ENCODE data around the gene SLC44A1.

DNA sequence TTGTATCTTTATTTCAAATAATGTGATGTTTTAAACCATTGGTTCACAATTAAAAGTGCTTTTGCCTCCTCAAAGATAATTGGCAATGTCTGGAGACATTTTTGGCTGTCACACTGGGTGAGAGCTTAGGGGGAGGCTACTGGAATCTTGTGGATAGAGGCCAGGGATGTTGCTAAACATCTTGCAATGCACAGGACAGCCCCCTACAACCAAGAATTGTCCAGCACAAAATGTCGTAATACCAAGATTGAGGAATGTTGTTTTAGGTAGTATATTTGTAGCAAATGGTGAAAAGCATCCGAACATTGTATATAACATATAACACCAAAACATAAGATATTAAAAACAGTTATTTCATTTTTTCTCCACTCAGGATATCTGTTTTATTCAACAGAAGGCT lies 99.8 kb downstream of the SLC44A1 start:
- TF ChIP-seq SP4 (CRISPR knock-in tag; IDR thresholded peaks at IDR 0.05) = no peak
- TF ChIP-seq, protein P1, sequence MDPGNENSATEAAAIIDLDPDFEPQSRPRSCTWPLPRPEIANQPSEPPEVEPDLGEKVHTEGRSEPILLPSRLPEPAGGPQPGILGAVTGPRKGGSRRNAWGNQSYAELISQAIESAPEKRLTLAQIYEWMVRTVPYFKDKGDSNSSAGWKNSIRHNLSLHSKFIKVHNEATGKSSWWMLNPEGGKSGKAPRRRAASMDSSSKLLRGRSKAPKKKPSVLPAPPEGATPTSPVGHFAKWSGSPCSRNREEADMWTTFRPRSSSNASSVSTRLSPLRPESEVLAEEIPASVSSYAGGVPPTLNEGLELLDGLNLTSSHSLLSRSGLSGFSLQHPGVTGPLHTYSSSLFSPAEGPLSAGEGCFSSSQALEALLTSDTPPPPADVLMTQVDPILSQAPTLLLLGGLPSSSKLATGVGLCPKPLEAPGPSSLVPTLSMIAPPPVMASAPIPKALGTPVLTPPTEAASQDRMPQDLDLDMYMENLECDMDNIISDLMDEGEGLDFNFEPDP (CRISPR knock-in tag; conservative IDR thresholded peaks at IDR 0.05) = no peak
- no peak for TF ChIP-seq EED (CRISPR knock-in tag; IDR thresholded peaks at IDR 0.05)
- TF ChIP-seq, protein P2, sequence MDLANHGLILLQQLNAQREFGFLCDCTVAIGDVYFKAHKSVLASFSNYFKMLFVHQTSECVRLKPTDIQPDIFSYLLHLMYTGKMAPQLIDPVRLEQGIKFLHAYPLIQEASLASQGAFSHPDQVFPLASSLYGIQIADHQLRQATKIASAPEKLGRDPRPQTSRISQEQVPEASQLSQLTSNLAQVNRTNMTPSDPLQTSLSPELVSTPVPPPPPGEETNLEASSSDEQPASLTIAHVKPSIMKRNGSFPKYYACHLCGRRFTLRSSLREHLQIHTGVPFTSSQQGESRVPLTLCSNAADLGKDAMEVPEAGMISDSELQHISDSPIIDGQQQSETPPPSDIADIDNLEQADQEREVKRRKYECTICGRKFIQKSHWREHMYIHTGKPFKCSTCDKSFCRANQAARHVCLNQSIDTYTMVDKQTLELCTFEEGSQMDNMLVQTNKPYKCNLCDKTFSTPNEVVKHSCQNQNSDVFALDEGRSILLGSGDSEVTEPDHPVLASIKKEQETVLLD (CRISPR knock-in tag; IDR thresholded peaks at IDR 0.05; ENCODE audit: low read depth) = no peak
- TF ChIP-seq ZNF746 (CRISPR knock-in tag; IDR thresholded peaks at IDR 0.05) = no peak
- no peak for TF ChIP-seq NR2C2 (CRISPR knock-in tag; IDR thresholded peaks at IDR 0.05; ENCODE audit: borderline replicate concordance)
- TF ChIP-seq, protein P3, sequence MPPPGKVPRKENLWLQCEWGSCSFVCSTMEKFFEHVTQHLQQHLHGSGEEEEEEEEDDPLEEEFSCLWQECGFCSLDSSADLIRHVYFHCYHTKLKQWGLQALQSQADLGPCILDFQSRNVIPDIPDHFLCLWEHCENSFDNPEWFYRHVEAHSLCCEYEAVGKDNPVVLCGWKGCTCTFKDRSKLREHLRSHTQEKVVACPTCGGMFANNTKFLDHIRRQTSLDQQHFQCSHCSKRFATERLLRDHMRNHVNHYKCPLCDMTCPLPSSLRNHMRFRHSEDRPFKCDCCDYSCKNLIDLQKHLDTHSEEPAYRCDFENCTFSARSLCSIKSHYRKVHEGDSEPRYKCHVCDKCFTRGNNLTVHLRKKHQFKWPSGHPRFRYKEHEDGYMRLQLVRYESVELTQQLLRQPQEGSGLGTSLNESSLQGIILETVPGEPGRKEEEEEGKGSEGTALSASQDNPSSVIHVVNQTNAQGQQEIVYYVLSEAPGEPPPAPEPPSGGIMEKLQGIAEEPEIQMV (CRISPR knock-in tag; IDR thresholded peaks at IDR 0.05; ENCODE audit: low read depth) = no peak
- TF ChIP-seq, protein P4, sequence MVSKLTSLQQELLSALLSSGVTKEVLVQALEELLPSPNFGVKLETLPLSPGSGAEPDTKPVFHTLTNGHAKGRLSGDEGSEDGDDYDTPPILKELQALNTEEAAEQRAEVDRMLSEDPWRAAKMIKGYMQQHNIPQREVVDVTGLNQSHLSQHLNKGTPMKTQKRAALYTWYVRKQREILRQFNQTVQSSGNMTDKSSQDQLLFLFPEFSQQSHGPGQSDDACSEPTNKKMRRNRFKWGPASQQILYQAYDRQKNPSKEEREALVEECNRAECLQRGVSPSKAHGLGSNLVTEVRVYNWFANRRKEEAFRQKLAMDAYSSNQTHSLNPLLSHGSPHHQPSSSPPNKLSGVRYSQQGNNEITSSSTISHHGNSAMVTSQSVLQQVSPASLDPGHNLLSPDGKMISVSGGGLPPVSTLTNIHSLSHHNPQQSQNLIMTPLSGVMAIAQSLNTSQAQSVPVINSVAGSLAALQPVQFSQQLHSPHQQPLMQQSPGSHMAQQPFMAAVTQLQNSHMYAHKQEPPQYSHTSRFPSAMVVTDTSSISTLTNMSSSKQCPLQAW (CRISPR knock-in tag; IDR thresholded peaks at IDR 0.05) = no peak
- TF ChIP-seq, protein P5, sequence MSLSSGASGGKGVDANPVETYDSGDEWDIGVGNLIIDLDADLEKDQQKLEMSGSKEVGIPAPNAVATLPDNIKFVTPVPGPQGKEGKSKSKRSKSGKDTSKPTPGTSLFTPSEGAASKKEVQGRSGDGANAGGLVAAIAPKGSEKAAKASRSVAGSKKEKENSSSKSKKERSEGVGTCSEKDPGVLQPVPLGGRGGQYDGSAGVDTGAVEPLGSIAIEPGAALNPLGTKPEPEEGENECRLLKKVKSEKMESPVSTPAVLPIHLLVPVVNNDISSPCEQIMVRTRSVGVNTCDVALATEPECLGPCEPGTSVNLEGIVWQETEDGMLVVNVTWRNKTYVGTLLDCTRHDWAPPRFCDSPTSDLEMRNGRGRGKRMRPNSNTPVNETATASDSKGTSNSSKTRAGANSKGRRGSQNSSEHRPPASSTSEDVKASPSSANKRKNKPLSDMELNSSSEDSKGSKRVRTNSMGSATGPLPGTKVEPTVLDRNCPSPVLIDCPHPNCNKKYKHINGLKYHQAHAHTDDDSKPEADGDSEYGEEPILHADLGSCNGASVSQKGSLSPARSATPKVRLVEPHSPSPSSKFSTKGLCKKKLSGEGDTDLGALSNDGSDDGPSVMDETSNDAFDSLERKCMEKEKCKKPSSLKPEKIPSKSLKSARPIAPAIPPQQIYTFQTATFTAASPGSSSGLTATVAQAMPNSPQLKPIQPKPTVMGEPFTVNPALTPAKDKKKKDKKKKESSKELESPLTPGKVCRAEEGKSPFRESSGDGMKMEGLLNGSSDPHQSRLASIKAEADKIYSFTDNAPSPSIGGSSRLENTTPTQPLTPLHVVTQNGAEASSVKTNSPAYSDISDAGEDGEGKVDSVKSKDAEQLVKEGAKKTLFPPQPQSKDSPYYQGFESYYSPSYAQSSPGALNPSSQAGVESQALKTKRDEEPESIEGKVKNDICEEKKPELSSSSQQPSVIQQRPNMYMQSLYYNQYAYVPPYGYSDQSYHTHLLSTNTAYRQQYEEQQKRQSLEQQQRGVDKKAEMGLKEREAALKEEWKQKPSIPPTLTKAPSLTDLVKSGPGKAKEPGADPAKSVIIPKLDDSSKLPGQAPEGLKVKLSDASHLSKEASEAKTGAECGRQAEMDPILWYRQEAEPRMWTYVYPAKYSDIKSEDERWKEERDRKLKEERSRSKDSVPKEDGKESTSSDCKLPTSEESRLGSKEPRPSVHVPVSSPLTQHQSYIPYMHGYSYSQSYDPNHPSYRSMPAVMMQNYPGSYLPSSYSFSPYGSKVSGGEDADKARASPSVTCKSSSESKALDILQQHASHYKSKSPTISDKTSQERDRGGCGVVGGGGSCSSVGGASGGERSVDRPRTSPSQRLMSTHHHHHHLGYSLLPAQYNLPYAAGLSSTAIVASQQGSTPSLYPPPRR (CRISPR knock-in tag; IDR thresholded peaks at IDR 0.05; ENCODE audit: borderline replicate concordance) = no peak
- TF ChIP-seq POLR2A (IDR thresholded peaks at IDR 0.05; ENCODE audit: insufficient read depth in 1 of 2, low read depth in 2 of 2, low read length in 2 of 2) = no peak
- no peak for TF ChIP-seq ZNF274 (CRISPR knock-in tag; IDR thresholded peaks at IDR 0.05)
- TF ChIP-seq, protein P6, sequence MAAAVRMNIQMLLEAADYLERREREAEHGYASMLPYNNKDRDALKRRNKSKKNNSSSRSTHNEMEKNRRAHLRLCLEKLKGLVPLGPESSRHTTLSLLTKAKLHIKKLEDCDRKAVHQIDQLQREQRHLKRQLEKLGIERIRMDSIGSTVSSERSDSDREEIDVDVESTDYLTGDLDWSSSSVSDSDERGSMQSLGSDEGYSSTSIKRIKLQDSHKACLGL (CRISPR knock-in tag; IDR thresholded peaks at IDR 0.05) = no peak
- no peak for TF ChIP-seq ZNF24 (IDR thresholded peaks at IDR 0.05)
- TF ChIP-seq, protein P7, sequence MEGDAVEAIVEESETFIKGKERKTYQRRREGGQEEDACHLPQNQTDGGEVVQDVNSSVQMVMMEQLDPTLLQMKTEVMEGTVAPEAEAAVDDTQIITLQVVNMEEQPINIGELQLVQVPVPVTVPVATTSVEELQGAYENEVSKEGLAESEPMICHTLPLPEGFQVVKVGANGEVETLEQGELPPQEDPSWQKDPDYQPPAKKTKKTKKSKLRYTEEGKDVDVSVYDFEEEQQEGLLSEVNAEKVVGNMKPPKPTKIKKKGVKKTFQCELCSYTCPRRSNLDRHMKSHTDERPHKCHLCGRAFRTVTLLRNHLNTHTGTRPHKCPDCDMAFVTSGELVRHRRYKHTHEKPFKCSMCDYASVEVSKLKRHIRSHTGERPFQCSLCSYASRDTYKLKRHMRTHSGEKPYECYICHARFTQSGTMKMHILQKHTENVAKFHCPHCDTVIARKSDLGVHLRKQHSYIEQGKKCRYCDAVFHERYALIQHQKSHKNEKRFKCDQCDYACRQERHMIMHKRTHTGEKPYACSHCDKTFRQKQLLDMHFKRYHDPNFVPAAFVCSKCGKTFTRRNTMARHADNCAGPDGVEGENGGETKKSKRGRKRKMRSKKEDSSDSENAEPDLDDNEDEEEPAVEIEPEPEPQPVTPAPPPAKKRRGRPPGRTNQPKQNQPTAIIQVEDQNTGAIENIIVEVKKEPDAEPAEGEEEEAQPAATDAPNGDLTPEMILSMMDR (CRISPR knock-in tag; IDR thresholded peaks at IDR 0.05) = no peak
